ENCODE measurements around the gene DRC1.

Gene DRC1

DNA sequence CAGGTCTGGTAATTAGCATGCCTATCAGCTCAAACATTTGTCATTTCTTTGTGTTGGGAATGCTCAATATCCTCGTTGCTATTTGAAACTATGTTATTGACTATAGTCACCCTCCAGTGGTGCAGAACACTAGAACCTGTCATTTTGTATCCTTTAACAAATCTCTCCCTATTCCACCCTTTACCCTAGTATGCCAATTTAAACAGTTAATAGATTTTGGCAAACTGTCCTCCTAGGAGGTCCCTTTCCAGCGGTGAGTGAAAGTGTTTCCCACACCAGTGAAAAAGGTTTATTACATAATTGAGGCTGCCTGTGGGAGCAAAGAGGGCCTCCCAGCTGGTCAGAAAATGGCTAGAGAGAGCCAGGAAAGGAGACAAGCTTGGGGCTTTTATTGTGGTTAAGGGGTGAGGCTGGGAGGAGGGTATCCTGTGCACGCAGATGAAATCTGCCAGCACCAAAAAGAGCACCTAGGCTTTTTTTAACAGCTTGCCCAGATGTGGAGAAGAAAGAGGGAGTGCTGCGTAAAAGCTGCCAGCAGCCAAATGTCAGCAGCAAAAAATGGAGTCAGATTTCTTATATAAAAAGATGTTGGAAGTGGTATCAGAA lies 1.8 kb upstream of the DRC1 start:
- DNase-seq (ENCODE audit: low spot score) = no peak

DNA sequence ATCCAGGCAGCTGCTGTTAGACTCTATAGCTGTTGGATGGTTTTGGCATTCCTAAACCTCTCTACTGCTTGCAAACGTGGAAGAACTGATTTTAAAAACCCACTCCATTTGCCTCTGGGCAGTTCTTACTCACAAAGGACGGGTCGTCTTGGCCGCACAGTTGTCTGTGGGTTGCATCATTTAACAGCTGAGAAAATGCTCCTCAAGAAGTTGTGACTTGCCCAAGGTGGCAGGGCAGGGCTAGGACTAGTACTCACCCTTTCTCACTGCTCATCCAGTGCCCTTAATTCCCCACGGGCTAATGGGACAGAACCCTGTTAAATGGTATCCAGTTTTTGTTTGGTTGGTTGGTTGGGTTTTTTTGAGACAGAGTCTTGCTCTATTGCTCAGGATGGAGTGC lies 997 bp upstream of the DRC1 start:
- DNase-seq (ENCODE audit: low spot score) = no peak

DNA sequence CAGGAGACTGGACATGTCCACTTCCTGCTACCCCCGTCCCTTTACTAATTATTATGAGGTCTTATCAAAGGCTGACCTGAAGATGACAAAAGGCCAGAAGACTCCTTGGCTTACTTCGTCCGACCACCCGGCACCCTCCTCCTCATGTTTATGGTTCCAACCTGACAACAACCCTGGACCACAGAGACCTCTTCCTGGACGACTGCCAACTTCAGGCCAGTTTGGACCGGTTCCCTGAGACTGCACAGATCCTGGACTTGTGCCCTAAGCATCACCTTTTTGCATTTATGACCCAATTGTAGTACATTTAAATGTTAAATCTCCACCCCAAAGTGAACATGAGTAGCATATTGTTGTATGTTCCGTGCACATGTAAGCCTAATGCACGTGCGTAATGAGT lies 5.8 kb downstream of the DRC1 start:
- DNase-seq (ENCODE audit: low spot score) = no peak

DNA sequence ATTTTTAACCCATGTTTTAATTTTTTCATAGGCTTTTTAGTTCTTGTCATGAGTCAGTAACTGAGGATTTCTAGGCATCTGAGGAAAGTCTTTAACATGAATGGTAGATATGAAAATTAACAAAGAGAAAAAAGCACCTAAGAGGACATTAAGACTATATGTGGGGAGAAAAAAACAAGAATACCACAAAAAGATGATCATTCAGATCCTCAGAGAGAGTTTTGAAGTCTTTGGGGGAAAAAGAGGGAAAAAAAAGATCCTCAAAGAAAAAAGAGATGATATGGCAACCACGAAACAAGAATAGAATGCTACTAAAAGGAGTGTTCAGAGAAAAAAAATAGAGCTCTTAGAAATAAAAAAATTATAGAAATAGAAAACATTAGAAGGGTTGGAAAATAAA lies 8.1 kb downstream of the DRC1 start:
- DNase-seq (ENCODE audit: low spot score) = no peak

DNA sequence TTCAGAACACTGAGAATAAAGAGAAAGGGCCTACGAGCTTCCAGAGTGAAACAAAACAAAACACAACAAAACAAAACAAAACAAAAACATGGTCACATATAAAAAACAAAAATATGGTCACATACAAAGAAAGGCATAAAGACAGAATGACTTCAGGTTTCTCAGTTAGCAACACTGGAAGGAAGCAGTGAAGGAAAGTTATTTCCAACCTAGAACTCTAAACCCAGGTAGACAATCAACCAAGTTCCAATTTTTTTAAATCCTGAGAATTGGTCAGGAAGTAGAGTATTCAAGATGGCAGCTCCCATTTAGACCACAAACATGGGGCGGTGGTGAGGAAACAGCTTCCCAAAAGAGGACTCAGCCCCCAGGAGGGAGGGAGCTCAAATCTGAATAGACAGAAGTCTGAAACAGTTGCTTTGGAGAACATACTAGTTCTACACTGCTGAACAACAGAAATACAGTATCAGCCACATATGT lies 9.1 kb downstream of the DRC1 start:
- no peak for DNase-seq (ENCODE audit: low spot score)

DNA sequence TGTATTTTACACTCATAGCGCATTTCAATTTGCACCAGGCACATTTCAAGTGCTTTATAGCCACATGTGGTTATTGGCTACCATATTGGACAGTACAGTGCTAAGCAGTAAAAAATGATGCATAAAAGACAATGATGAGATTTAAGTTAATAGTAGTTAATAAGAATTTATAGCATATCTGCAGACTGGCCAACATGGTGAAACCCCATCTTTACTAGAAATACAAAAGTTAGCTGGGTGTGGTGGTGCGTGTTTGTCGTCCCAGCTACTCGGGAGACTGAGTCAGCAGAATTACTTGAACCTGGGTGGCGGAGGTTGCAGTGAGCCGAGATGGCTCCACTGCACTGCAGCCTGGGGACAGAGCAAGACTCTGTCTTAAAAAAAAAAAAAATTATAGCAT lies 9.7 kb downstream of the DRC1 start:
- no peak for DNase-seq (ENCODE audit: low spot score)

DNA sequence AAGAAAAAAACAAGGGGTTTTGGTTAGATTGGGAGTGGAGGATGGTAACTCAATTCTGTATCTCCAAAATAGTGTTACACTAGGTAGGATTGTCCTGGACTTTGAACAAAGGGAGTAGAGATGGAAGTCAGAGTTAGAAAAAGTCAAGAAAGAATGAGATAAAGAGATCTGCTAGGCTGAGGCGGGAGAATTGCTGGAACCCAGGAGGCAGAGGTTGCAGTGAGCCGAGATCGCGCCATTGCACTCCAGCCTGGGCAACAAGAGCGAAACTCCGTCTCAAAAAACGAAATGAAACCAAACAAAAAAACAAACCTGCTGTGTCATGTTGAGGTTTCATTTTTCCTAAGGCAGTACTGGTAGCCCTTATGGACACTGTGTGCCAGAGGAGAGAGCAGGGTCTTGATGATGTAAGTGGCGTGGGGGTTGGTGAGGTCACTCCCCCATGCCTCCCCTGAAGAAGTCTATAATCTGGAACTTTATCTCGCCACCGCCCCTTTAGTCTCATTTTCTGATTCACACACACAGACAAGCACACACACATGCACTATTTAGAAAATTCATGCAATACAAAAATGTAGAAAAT lies 10.5 kb downstream of the DRC1 start:
- DNase-seq (ENCODE audit: low spot score) = no peak

DNA sequence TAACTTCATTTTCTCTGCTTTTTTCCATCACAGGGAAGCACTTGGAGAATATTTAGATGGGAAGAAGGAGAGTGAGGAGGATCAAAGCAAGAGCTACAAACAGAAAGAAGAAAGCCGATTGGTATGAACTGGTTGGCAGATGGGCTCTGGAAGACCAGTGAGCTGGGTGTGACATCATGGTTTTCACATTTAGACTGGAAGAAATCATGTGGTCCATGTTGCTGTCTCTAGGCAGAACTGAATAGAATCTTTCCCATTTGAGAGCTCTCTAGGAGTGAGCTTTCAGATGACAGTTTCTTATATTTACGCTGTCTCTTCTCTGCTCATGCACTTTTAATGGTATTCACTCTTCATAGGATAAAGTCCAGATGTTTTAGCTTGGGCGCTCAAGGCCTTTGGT lies 12.6 kb downstream of the DRC1 start:
- DNase-seq (ENCODE audit: low spot score) = peak; percentile 16

DNA sequence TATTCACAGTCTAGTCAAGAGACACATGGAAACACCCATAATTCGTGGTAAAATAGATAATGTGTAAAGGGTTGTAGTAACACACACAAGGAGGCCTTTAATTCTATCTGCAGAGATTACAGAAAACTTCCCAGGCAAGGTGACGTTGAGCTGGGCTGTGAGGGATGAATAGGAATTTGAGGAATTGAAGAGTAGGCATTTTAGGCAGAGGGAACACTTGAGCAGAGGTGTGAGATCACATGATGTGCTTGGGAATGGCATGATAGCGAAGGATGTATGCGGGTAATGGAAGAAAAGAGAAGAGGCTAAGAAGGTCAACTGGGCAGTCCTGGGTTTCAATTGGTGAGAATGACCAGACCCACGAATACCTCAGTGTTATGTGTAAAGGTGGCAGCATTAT lies 20.2 kb downstream of the DRC1 start:
- DNase-seq (ENCODE audit: low spot score) = no peak

DNA sequence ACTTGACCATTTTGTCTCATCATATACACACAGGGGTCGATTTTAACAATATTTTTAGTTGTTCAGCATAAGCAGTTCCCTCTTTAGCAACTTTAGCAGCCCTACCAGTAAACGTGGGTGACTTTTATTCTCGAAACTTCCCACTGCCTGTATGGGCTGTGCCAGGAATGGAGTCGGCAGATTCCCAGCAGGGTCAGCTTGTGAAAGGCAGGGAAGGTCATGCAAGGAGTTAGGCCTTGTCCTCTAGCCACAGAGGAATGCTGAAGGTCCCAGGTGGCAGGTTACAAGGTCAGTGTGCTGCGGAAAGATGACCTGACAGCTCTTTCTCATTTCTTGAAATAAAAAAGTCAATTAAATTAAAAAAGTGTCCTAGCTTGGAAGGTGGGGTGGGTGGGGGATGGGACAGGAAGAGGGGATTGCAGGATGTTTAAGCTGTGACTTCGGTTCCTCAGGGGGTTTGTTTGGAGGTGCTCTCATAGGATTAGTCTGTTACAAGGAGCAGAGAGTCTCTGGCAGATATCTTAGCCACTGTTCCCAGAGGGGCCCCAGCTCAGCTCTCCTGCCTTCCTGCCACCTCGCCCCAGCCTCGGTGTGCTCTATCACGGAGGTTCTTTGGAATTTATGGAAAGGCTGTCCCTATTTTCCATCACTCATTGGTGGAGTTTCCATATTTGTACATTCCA lies 21.4 kb downstream of the DRC1 start:
- no peak for DNase-seq (ENCODE audit: low spot score)

DNA sequence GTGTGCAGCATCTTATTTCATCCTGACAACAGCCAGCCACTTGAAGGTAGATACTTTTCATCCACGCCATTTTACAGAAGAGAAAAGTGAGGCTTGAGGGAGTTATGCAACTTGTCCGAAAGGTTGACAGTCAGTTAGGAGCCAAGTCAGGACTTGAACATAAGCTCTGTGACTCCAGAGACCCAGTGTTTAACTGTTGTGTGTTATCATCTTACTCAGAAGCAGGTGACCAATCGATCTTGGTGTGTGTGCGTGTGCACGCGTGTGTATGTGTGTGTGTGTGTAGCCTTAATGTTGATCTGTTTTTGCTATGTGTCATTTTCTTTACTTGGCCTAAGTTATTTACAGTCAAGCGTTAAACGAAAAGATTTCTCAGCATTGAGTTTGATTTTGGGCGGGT lies 22.0 kb downstream of the DRC1 start:
- DNase-seq (ENCODE audit: low spot score) = no peak

DNA sequence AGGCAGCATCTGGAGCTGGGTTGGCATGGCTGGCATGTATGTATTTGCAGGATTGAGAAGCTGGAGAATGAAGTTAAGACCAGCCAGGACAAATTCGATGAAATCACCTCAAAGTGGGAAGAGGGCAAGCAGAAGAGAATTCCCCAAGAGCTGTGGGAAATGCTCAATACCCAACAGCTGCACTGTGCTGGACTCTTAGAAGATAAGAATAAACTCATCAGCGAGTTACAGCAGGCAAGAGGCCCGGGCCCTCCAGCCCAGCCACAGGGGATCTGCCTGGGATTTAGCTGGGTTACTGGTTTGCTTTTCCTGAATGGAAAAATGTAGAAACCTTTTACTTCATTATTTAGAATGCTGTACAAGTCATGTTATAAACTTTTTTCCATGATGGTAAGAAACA lies 22.5 kb downstream of the DRC1 start:
- DNase-seq (ENCODE audit: low spot score) = no peak

DNA sequence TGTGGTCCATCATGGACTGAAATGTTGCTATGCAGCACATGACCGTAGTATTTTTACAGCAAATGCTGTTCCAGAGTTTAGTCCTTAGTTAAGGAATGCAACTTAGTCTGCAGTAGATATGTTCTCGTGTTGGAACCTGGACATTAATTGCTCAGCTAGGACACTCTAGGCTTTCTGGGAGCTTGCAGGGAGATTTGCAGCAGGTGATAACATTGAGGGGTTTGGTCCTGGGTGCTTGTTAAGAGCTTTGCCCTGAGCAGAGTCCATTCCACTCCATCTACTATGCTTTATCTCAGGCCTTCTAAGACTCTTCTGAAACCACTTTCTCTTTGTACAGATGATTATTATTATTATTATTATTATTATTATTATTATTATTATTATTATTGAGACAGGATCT lies 27.1 kb downstream of the DRC1 start:
- no peak for DNase-seq (ENCODE audit: low spot score)

DNA sequence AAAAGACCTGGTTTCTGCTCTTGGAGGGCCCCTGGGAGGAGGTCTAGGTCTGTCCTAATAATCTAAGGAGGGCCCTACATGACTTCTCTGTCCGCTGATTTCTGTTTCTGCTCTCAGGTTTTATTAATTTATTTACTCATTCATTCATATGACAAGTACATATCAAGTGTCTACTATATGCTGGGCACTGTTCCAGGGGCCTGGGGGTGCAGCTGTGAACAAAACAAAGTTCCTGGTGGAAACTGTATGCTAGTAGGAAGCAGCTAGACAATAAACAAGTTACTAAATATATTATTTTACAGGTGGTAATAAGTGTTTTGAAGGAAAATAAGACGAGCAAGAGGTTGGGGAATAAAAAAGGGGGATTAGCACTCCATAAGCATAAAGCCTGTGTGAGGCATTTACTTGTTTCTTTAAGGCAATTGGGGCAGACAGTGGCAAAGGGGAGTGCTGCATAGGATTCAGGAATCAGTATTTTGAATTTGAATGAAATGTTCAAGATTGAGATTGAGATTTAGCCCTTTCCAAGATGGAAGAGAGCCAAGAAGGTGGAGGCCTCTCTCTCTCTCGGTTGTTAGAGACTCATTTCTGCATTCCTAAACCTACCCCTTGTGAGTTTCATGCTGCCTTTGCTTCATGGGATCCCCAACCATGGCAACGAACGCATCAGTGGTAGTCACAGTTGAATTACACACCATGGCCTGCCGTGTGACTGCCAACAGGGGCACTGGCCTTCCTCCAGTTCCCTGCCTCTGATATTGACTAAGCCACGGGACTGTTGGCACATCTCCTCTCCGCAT lies 28.3 kb downstream of the DRC1 start:
- peak; percentile 8 for DNase-seq (ENCODE audit: low spot score)

DNA sequence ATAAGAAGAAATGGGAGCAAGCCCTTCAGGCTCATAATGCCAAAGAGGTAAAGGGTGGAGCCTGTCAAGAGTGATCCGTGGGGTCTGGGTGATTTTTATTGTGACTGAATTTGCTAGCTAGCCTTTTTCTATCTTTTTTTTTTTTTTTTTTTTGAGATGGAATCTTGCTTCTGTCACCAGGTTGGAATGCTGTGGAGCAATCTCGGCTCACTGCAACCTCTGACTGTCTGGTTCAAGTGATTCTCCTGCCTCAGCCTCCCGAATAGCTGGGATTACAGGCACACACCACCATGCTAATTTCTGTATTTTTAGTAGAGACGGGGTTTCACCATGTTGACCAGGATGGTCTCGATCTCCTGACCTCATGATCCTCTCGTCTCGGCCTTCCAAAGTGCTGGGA lies 29.1 kb downstream of the DRC1 start:
- DNase-seq (ENCODE audit: low spot score) = no peak

DNA sequence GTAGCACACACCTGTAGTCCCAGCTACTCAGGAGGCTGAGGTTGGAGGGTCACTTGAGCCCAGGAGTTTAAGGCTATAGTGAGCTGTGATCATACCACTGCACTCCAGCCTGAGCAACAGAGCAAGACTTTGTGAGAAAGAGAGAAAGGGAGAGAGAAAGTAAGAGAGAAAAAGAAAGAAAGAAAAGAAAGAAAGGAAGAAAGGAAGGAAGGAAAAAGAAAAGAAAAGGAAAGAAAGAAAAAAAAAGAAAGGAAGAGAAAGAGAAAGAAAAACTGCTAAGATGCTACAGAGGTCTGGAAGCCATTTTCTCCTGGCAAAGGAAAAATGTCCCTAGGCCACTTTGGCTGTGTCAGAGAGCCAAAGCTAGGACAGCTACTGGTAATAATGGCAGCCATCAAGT lies 30.6 kb downstream of the DRC1 start:
- DNase-seq (ENCODE audit: low spot score) = no peak

DNA sequence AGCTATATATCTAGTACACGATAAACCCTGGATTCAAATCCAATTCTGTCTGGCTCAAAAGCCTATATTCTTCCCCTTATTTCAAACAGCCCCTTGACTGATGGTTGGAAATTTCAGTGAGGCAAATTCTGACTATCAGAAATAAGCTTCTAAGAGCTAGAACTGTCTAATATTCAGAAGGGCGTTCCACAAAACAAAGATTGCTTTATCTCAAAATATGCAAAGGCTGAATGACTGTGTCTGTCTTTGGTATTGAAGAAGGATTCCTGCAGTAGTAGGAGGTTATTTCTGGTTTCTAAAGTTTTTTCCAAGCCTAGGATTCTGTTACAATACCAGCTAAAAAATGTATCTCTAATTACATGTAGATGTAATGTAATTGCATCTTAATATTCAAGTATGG lies 31.1 kb downstream of the DRC1 start:
- no peak for DNase-seq (ENCODE audit: low spot score)

DNA sequence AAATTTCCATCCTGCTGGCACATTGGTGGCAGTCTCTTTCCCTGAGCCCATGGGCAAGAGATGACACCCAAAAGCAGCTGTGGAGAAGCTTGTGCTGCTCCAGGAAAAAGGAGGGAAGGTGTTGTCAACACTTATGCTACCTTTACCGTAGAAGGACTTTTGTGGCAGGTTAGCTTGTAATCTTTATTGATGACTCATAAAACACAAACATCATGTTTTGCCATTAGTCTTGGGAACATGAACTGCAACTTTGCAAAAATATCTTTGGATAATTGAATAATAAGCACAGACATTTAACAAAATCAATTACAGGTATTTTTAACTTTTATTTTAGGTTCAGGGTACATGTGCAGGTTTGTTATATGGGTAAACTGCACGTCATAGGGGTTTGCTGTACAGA lies 33.4 kb downstream of the DRC1 start:
- no peak for DNase-seq (ENCODE audit: low spot score)

DNA sequence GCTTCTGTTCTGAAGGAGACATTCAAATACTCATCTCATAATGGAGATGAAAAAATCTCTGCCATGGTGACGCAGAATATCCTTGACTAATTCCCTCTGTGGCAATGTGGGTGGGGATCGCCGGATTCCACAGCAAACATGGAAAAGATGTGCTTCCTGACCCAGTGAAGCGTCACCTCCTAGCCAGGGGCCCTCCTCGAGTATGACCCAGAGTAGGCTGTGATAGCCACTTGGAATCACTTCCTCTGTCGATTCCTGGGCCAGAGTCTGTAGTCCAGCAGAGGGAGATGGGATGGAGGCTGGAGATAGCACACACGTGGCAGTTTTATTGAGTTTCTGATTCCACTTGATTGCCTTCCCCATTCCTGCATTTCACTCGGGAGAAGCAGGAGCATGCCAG lies 36.8 kb downstream of the DRC1 start:
- no peak for DNase-seq (ENCODE audit: low spot score)

DNA sequence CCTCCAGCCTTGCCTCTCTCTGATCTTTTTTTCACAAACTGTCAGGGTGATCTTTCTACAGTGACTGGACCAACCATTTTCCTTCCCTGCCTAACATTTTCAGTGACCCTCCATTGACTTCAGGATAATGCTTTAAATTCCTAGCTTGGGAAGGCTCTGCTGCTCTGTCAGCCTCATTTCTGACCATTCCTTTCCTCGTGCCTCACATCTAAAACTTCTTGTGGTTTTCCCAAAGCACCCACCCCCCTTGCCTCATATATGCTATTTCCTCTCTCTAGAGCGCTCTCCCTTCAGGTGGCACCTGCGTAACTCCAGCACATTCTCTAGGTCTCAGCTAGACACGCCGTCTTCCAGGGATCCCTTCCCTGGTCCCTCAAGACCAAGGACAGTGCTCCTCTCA lies 37.2 kb downstream of the DRC1 start:
- no peak for DNase-seq (ENCODE audit: low spot score)

DNA sequence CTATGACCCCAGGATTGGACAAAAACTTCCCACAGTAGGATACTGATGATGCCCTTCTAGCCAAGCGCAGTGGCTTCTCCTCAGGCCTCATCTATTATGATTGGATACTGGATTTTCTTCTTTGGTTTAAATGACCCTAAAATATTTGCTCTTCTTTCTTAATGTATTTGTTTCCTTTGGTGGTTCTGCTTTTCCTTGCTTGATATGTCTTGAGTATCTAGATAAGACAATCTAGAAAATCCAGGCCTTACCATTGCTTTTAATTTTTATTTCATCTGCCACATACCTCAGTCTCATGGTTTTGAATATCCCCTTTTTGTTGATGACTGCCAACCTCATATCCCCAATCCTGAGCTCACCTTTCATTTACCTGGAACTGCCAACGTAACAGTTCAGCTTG lies 40.6 kb downstream of the DRC1 start:
- DNase-seq (ENCODE audit: low spot score) = no peak

DNA sequence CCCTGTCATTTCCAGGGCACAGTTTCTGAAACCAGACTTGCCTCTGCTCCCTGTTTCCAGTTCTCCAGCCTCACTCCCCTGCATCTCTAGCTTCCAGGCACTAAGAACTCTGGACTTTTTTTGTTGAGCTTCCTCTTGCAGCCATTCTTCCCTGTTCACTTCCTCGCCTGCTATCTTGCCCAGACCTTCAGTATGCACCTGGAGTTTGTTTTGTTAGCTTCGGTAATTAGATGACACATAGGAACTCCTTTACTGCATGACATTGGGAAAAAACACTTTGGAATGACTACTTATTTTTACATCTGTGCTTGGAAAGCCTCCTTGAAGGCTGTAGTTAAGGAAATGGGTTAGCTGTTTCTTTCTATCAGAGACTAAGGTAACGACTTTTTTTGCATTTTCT lies 41.0 kb downstream of the DRC1 start:
- no peak for DNase-seq (ENCODE audit: low spot score)

DNA sequence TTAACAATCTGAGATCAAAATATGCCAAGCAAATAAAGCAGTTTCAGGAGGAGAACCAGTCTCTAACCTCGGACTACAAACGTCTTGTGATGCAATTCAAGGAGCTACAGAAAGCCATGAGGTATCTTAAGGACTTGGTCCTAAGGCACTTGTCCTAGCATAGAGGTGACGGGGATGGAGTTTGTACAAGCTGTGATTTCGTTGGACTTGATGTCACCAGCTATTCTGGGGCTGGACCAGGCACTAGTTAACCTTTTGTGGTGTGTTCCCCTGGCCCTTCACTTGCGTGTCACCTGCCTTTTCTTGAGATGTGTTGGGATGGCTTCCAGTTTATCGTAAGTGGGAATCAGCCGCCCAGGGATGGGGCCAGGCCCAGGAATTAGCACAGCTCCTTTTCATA lies 42.5 kb downstream of the DRC1 start:
- DNase-seq (ENCODE audit: low spot score) = no peak

Data from Ammon's horn (tissue), 1 donor.